Gastroesophageal sphincter (tissue), 4 donors: ENCODE measurements around the gene ARHGEF26. TPM values are rescaled to one million over a fixed set of nuclear protein-coding genes. Genes with fewer than 3 reads are reported as not detected.

Experiments
- ATAC-seq: fragments of 150-250 bp; one replicate; pipeline ENCODE4 v1.9.1; 2016; ENCODE audit warnings: mild to moderate bottlenecking, moderate library complexity
- H3K27ac ChIP-seq, 4 donors: fragments of 200-600 bp; sonication (generic) in 3 of 4; 1 replicate in 3 of 4; 2 replicates in 1 of 4; pipeline ENCODE4 v1.5.1; 2016 to 2019
- H3K27me3 ChIP-seq: fragments of 200-600 bp; sonication (generic); one replicate; pipeline ENCODE4 v1.5.1; 2019
- H3K36me3 ChIP-seq, 2 donors: fragments of 200-600 bp; sonication (generic); one replicate each; pipeline ENCODE4 v1.5.1; 2019; ENCODE audit warnings: control low read depth in 1 of 2
- H3K4me1 ChIP-seq, 3 donors: fragments of 200-600 bp; sonication (generic); 1 replicate in 2 of 3; 2 replicates in 1 of 3; pipeline ENCODE4 v1.5.1; 2016 to 2019; ENCODE audit warnings: control low read depth in 2 of 3
- H3K4me3 ChIP-seq, 2 donors: fragments of 200-600 bp; sonication (generic); one replicate each; pipeline ENCODE4 v1.5.1; 2019; ENCODE audit warnings: mild to moderate bottlenecking in 1 of 2, moderate library complexity in 1 of 2
- H3K9me3 ChIP-seq, 3 donors: fragments of 200-600 bp; sonication (generic); one replicate each; pipeline ENCODE4 v1.5.1; 2017 to 2019; ENCODE audit warnings: control low read depth in 2 of 3
- CTCF ChIP-seq, 4 experiments: fragments of 200-600 bp in 2 of 4; fragments of 450-650 bp in 2 of 4; sonication (generic) in 1 of 4; IDR thresholded peaks; one replicate each; pipeline ENCODE4 v1.5.1; 2017 to 2019; ENCODE audit warnings: antibody characterized with exemption in 4 of 4, mild to moderate bottlenecking in 2 of 4, moderate library complexity in 2 of 4
- EP300 ChIP-seq: sonication (generic); formaldehyde crosslinking; IDR thresholded peaks from one replicate; pipeline ENCODE4 v1.6.1; 2017; ENCODE audit warnings: antibody characterized with exemption, mild to moderate bottlenecking
- POLR2A ChIP-seq, 2 donors: fragments of 450-650 bp; IDR thresholded peaks; one replicate each; pipeline ENCODE4 v1.6.1; 2017; ENCODE audit warnings: antibody characterized with exemption in 2 of 2, mild to moderate bottlenecking in 2 of 2, moderate library complexity in 1 of 2
- POLR2AphosphoS5 ChIP-seq: sonication (generic); formaldehyde crosslinking; IDR thresholded peaks from one replicate; pipeline ENCODE4 v1.6.1; 2017; ENCODE audit warnings: antibody characterized with exemption
- WGBS, 2 donors: methylation state at CpG; one replicate each; pipeline ENCODE4 v1.1.5; 2018; ENCODE audit warnings: low coverage in 1 of 2; 5-methylcytosine and 5-hydroxymethylcytosine counted together
- total RNA-seq, 4 donors: library from RNA; depleted of rRNA; stranded (reverse); fragments of >200 nt; gene quantifications; one replicate each; pipeline ENCODE4 v1.1.0, GENCODE V29; 2016

Gene ARHGEF26
- total RNA-seq, 4 donors from 2014 or later, result 79.3 to 154 (median 133) TPM

GRCh38 chr3:154176036-154176435 lies 54.8 kb downstream of the ARHGEF26 start:
- TF ChIP-seq CTCF (IDR thresholded peaks at IDR 0.05), result no peak
- no peak for TF ChIP-seq EP300
- no peak for TF ChIP-seq POLR2A (IDR thresholded peaks at IDR 0.05)
- no peak for TF ChIP-seq POLR2AphosphoS5
- Histone ChIP-seq H3K27me3 (no peaks in the 10 kb centered on the region), H3K27ac (peak overlapping the region in 3 of 4 donors; percentile 5 to 39 (median 38)), H3K9me3 (peaks cover 0 to 5% (median 0%) of the 10 kb centered on the region in 3 donors), H3K4me3 (no peak overlapping the region), H3K36me3 (no peaks in the 10 kb centered on the region), H3K4me1 (peaks cover 0 to 55% (median 5%) of the 10 kb centered on the region in 3 donors)
- no peak for ATAC-seq
- 44% methylated on average over 1 of the region's 2 CpGs; no CpG with 5 or more reads in 1 of the 2 donors for WGBS, 2 donors

DNA sequence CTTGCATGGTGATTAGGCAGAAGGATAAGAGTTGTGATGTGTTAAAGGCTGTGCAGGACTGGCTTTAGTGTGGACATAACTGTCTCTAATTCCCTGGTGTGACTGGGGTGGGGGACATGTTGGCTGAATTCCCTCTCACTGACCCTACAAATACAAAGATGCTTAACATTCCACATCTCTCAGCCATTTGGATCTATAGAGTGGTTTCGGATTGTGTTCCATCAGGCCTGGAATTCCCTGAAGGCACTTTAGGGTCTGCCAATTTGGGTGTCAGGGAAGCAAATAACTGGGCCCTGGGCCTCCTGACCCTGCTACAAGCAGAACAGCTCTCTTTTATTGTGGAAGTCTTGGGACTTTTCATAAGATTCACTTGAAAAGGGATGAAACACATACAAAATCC lies 56.2 kb downstream of the ARHGEF26 start:
- peaks cover 5 to 65% (median 6%) of the 10 kb centered on the region in 3 donors for H3K4me1 ChIP-seq
- no peak for ATAC-seq
- TF ChIP-seq POLR2AphosphoS5, result no peak
- no peak for TF ChIP-seq POLR2A (IDR thresholded peaks at IDR 0.05)
- no peak for TF ChIP-seq CTCF (IDR thresholded peaks at IDR 0.05)
- no peak for TF ChIP-seq EP300
- H3K9me3 ChIP-seq, result peaks cover 0 to 5% (median 0%) of the 10 kb centered on the region in 3 donors
- H3K4me3 ChIP-seq, result no peak overlapping the region
- no CpG with 5 or more reads among the region's 1 CpG for WGBS, 2 donors
- H3K27me3 ChIP-seq, result no peaks in the 10 kb centered on the region
- H3K36me3 ChIP-seq, result no peaks in the 10 kb centered on the region
- peak overlapping the region in 3 of 4 donors; percentile 55 to 86 (median 59) for H3K27ac ChIP-seq

- Histone ChIP-seq H3K36me3 (no peaks in the 10 kb centered on the region), H3K27me3 (no peaks in the 10 kb centered on the region), H3K4me1 (peaks cover 5 to 71% (median 9%) of the 10 kb centered on the region in 3 donors), H3K4me3 (no peak overlapping the region), H3K9me3 (peaks cover 0 to 5% (median 0%) of the 10 kb centered on the region in 3 donors), H3K27ac (peak overlapping the region in 3 of 4 donors; percentile 55 to 86 (median 59))
- no peak for ATAC-seq
- TF ChIP-seq POLR2A (IDR thresholded peaks at IDR 0.05), result no peak
- no peak for TF ChIP-seq EP300
- no peak for TF ChIP-seq POLR2AphosphoS5
- no peak for TF ChIP-seq CTCF (IDR thresholded peaks at IDR 0.05)
- 60 to 81% methylated on average over 3 of the region's 3 CpGs for WGBS, 2 donors
Measured at GRCh38 chr3:154178172-154178571, 57.0 kb downstream of the ARHGEF26 start.

GRCh38 chr3:154180836-154181691 lies 59.9 kb downstream of the ARHGEF26 start:
- Histone ChIP-seq H3K4me3 (no peak overlapping the region), H3K4me1 (peaks cover 8 to 61% (median 9%) of the 10 kb centered on the region in 3 donors), H3K27me3 (no peaks in the 10 kb centered on the region), H3K36me3 (no peaks in the 10 kb centered on the region), H3K27ac (peak overlapping the region; percentile 84 to 97 (median 90)), H3K9me3 (peaks cover 0 to 5% (median 0%) of the 10 kb centered on the region in 3 donors)
- TF ChIP-seq CTCF (IDR thresholded peaks at IDR 0.05), result no peak
- TF ChIP-seq EP300, result peak; percentile 78
- TF ChIP-seq POLR2A (IDR thresholded peaks at IDR 0.05), result no peak
- peak; percentile 95 for TF ChIP-seq POLR2AphosphoS5
- peak; percentile 83 for ATAC-seq
- WGBS, 2 donors, result 22 to 38% methylated on average over 7 to 10 of the region's 10 CpGs
